GM12864 (cell line): ENCODE data around the gene AGTPBP1.

Experiments
- DNase-seq: peaks from one replicate; pipeline ENCODE4 v3.0.0-alpha.2; 2011; ENCODE audit warnings: low read depth
- H3K4me3 ChIP-seq: 2 replicates; pipeline ENCODE4 v1.5.1; 2011; ENCODE audit warnings: mild to moderate bottlenecking, low read depth, low read length, control low read depth
- CTCF ChIP-seq: IDR thresholded peaks from 2 replicates; pipeline ENCODE4 v1.5.1; 2011; ENCODE audit warnings: low read depth, mild to moderate bottlenecking, moderate library complexity, low read length, control low read depth, inconsistent platforms; ENCODE audit errors: missing control alignments

AGTPBP1 gene

GRCh38 chr9:85630676-85631075 is 111.1 kb downstream of the AGTPBP1 start:
- H3K4me3 ChIP-seq, result no peak overlapping the region
- no peak for DNase-seq
- TF ChIP-seq CTCF, result no peak

GRCh38 chr9:85617141-85617670 is 124.5 kb downstream of the AGTPBP1 start:
- H3K4me3 ChIP-seq, result no peak overlapping the region
- DNase-seq, result no peak
- TF ChIP-seq CTCF, result no peak

GRCh38 chr9:85615792-85616191 is 126.0 kb downstream of the AGTPBP1 start:
- no peak overlapping the region for H3K4me3 ChIP-seq
- TF ChIP-seq CTCF, result no peak
- DNase-seq, result no peak

- no peak overlapping the region; the same call in 1 of the 2 replicates for H3K4me3 ChIP-seq
These were observed 131.5 kb downstream of the AGTPBP1 start for GRCh38 chr9:85610074-85610860.

GRCh38 chr9:85605905-85606304 is 135.8 kb downstream of the AGTPBP1 start:
- TF ChIP-seq CTCF, result no peak
- DNase-seq, result no peak
- no peak overlapping the region for H3K4me3 ChIP-seq

More at GRCh38 chr9:85610074-85610860, 131.5 kb downstream of the AGTPBP1 start:
- TF ChIP-seq CTCF, result peak; percentile 67
- DNase-seq, result peak; percentile 59

GRCh38 chr9:85603936-85604335 is 137.8 kb downstream of the AGTPBP1 start:
- no peak overlapping the region for H3K4me3 ChIP-seq
- TF ChIP-seq CTCF, result no peak
- no peak for DNase-seq

- no peak for DNase-seq
- no peak for TF ChIP-seq CTCF
- H3K4me3 ChIP-seq, result no peak overlapping the region
These were observed 139.0 kb downstream of the AGTPBP1 start for GRCh38 chr9:85602742-85603141.
